ENCODE measurements around the gene MRPS34.

Gene MRPS34

GRCh38 chr16:1781254-1781653, 8.3 kb upstream of the MRPS34 start:
- DNase-seq: no peak

GRCh38 chr16:1780677-1781072, 7.7 kb upstream of the MRPS34 start:
- no peak for DNase-seq

- no peak for DNase-seq
Observed at GRCh38 chr16:1779741-1780676, 7.1 kb upstream of the MRPS34 start.

GRCh38 chr16:1779234-1779701, 6.3 kb upstream of the MRPS34 start:
- no peak for DNase-seq

- no peak for DNase-seq
Observed at GRCh38 chr16:1778200-1779179, 5.6 kb upstream of the MRPS34 start.

GRCh38 chr16:1777375-1778199, 4.7 kb upstream of the MRPS34 start:
- DNase-seq: no peak

- DNase-seq: no peak
Observed at GRCh38 chr16:1776991-1777374, 4.0 kb upstream of the MRPS34 start.

- no peak for DNase-seq
Observed at GRCh38 chr16:1776672-1776955, 3.7 kb upstream of the MRPS34 start.

- DNase-seq: peak; percentile 27
Observed at GRCh38 chr16:1775846-1776671, 3.1 kb upstream of the MRPS34 start.

GRCh38 chr16:1775006-1775845, 2.3 kb upstream of the MRPS34 start:
- DNase-seq: no peak

GRCh38 chr16:1774448-1774780, 1.5 kb upstream of the MRPS34 start:
- no peak for DNase-seq

- DNase-seq: no peak
Observed at GRCh38 chr16:1773703-1774447, 941 bp upstream of the MRPS34 start.

GRCh38 chr16:1772362-1772907, 499 bp downstream of the MRPS34 start, which contains the start of gene EME2:
EME2 (plus strand) TSS chr16:1772810; CDS start chr16:1773228, 418 bp downstream.
- no peak for DNase-seq

GRCh38 chr16:1771864-1772361, 1.0 kb downstream of the MRPS34 start:
- DNase-seq: no peak

- no peak for DNase-seq
Observed at GRCh38 chr16:1771188-1771863, 1.6 kb downstream of the MRPS34 start, which contains the start of gene NME3. NME3 (minus strand) TSS chr16:1771543; CDS start chr16:1771534, 9 bp downstream.

- DNase-seq: no peak
Observed at GRCh38 chr16:1770328-1771187, 2.4 kb downstream of the MRPS34 start.

- no peak for DNase-seq
Observed at GRCh38 chr16:1769402-1770300, 3.3 kb downstream of the MRPS34 start.

All from NCI-H524 treated with DMSO at 0.1 percent for 48 hours (cell line).